Measurements from ENCODE around the gene GLIS1.

DNA sequence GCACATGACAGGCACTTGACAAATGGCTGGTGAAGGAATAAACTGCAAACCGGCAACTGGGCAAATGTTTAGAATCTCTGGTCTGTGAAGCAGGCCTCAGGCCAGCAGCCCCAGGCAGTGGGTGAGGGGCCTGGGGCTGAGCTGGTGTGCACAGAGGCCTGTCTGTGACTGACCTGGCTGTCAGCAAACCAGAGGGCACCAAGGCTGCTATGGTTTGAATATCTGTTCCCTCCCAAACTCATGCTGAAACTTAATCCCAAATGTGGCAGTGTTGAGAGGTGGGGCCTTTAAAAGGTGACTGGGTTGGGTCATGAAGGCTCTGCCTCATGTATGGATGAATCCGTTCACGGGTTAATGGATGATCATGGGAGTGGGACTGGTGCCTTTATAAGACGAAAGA, 140.0 kb downstream of the GLIS1 start:
- TF ChIP-seq, protein P1, sequence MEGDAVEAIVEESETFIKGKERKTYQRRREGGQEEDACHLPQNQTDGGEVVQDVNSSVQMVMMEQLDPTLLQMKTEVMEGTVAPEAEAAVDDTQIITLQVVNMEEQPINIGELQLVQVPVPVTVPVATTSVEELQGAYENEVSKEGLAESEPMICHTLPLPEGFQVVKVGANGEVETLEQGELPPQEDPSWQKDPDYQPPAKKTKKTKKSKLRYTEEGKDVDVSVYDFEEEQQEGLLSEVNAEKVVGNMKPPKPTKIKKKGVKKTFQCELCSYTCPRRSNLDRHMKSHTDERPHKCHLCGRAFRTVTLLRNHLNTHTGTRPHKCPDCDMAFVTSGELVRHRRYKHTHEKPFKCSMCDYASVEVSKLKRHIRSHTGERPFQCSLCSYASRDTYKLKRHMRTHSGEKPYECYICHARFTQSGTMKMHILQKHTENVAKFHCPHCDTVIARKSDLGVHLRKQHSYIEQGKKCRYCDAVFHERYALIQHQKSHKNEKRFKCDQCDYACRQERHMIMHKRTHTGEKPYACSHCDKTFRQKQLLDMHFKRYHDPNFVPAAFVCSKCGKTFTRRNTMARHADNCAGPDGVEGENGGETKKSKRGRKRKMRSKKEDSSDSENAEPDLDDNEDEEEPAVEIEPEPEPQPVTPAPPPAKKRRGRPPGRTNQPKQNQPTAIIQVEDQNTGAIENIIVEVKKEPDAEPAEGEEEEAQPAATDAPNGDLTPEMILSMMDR (IDR thresholded peaks at IDR 0.05): no peak
- TF ChIP-seq POLR2A (IDR thresholded peaks at IDR 0.05) (no peak), EP300 (IDR thresholded peaks at IDR 0.05) (no peak)
